Hepatocyte (in vitro differentiated cells): ENCODE results near the gene MTA1. TPM values are rescaled to one million over a fixed set of nuclear protein-coding genes. Genes with fewer than 3 reads are reported as not detected.
A peak's percentile ranks its signal among the peaks of the same experiment; 100 is the strongest.

Source experiments
- DNase-seq: peaks from one replicate; pipeline ENCODE4 v3.0.0-alpha.2; 2016; ENCODE audit warnings: low spot score
- H2AFZ ChIP-seq: fragments of 200-600 bp; sonication (generic); 2 replicates; pipeline ENCODE4 v1.6.0; 2016; ENCODE audit warnings: antibody characterized with exemption, mild to moderate bottlenecking
- H3K27ac ChIP-seq: fragments of 200-600 bp; sonication (generic); 2 replicates; pipeline ENCODE4 v1.5.1; 2016; ENCODE audit warnings: mild to moderate bottlenecking
- H3K27me3 ChIP-seq: fragments of 200-600 bp; sonication (generic); 2 replicates; pipeline ENCODE4 v1.6.1; 2016
- H3K36me3 ChIP-seq: fragments of 200-600 bp; sonication (generic); replicated peaks from 2 replicates; pipeline ENCODE4 v1.5.1; 2016; ENCODE audit warnings: low read depth; ENCODE audit not compliant: insufficient read depth
- H3K4me1 ChIP-seq: fragments of 200-600 bp; sonication (generic); 2 replicates; pipeline ENCODE4 v1.5.1; 2016; ENCODE audit warnings: mild to moderate bottlenecking, moderate library complexity; ENCODE audit not compliant: insufficient read depth
- H3K4me2 ChIP-seq: fragments of 200-600 bp; sonication (generic); 2 replicates; pipeline ENCODE4 v1.6.0; 2016
- H3K4me3 ChIP-seq: fragments of 200-600 bp; sonication (generic); 2 replicates; pipeline ENCODE4 v1.5.1; 2016; ENCODE audit warnings: mild to moderate bottlenecking
- H3K79me2 ChIP-seq: fragments of 200-600 bp; sonication (generic); 2 replicates; pipeline ENCODE4 v1.6.0; 2017; ENCODE audit warnings: mild to moderate bottlenecking
- H3K9me2 ChIP-seq: fragments of 200-600 bp; sonication (generic); replicated peaks from 2 replicates; pipeline ENCODE4 v1.6.0; 2017; ENCODE audit warnings: mild to moderate bottlenecking; ENCODE audit not compliant: insufficient read depth
- H3K9me3 ChIP-seq: fragments of 200-600 bp; sonication (generic); 2 replicates; pipeline ENCODE4 v1.5.1; 2016; ENCODE audit warnings: low read depth, mild to moderate bottlenecking
- H4K20me1 ChIP-seq: fragments of 200-600 bp; sonication (generic); 2 replicates; pipeline ENCODE4 v1.6.0; 2016; ENCODE audit warnings: mild to moderate bottlenecking; ENCODE audit not compliant: insufficient read depth, poor library complexity, severe bottlenecking
- CTCF ChIP-seq: fragments of 200-600 bp; sonication (generic); IDR thresholded peaks from 2 replicates; pipeline ENCODE4 v1.5.1; 2016; ENCODE audit warnings: antibody characterized with exemption, mild to moderate bottlenecking; ENCODE audit not compliant: poor library complexity
- EZH2 ChIP-seq: fragments of 200-600 bp; sonication (generic); IDR thresholded peaks from 2 replicates; pipeline ENCODE4 v1.6.1; 2016; ENCODE audit warnings: antibody characterized with exemption, mild to moderate bottlenecking, borderline replicate concordance
- EZH2phosphoT487 ChIP-seq: fragments of 200-600 bp; sonication (generic); IDR thresholded peaks from one replicate; pipeline ENCODE4 v1.6.1; 2018; ENCODE audit warnings: antibody characterized with exemption, mild to moderate bottlenecking, low read depth, moderate library complexity; ENCODE audit not compliant: unreplicated experiment, severe bottlenecking
- WGBS: methylation state at CpG from one replicate; pipeline ENCODE4 v1.1.6; 2016; ENCODE audit warnings: low lambda C conversion rate; ENCODE audit errors: missing lambda C conversion rate; 5-methylcytosine and 5-hydroxymethylcytosine counted together
- polyA plus RNA-seq: library from polyadenylated mRNA; unstranded; fragments of >200 nt; fragmentation: Nextera tagmentation; extraction: Ambion mirVana; gene quantifications from 2 replicates; pipeline ENCODE4 v1.2.1, GENCODE V29; 2016
- total RNA-seq: library from RNA; depleted of rRNA; stranded (reverse); fragments of >200 nt; gene quantifications from 2 replicates; pipeline ENCODE4 v1.2.3, GENCODE V29; 2014

The MTA1 gene
- total RNA-seq (33.3 and 48.1 TPM in 2 replicates), polyA plus RNA-seq (52.7 and 72.4 TPM in 2 replicates)

GRCh38 chr14:105419195-105420091, at the start of gene MTA1:
Gene MTA1 (plus strand): TSS chr14:105419827. CDS start chr14:105420036, 209 bp downstream.
- Histone ChIP-seq H3K36me3 (no peaks in the 10 kb centered on the region), H3K27me3 (no peaks in the 10 kb centered on the region), H3K9me2 (no peaks in the 10 kb centered on the region), H3K4me3 (peak within 1 kb of the TSS; percentile 87), H3K27ac (peak within 1 kb of the TSS; percentile 69), H3K9me3 (no peaks in the 10 kb centered on the region), H3K4me1 (peaks cover 18% of the 10 kb centered on the region), H3K79me2 (peaks cover 48% of the 10 kb centered on the region), H3K4me2 (peak within 1 kb of the TSS; percentile 98), H2AFZ (peak within 1 kb of the TSS; percentile 97), H4K20me1 (peaks cover 18% of the 10 kb centered on the region)
- DNase-seq, result peak; percentile 77
- TF ChIP-seq EZH2phosphoT487, result no peak
- no peak for TF ChIP-seq EZH2
- TF ChIP-seq CTCF, result no peak
- WGBS, result 36% methylated on average over 17 of the region's 96 CpGs

GRCh38 chr14:105374389-105374788, 45.2 kb upstream of the MTA1 start:
- Histone ChIP-seq H3K79me2 (no peaks in the 10 kb centered on the region), H3K9me2 (no peaks in the 10 kb centered on the region), H3K27ac (no peak overlapping the region), H3K9me3 (no peaks in the 10 kb centered on the region), H3K27me3 (no peaks in the 10 kb centered on the region), H3K36me3 (no peaks in the 10 kb centered on the region), H3K4me3 (no peak overlapping the region), H4K20me1 (no peaks in the 10 kb centered on the region), H3K4me1 (no peaks in the 10 kb centered on the region), H3K4me2 (no peak overlapping the region), H2AFZ (no peak overlapping the region)
- DNase-seq, result no peak
- TF ChIP-seq CTCF (no peak), EZH2 (no peak), EZH2phosphoT487 (no peak)
- 90% methylated on average over 11 of the region's 11 CpGs for WGBS

- no peaks in the 10 kb centered on the region for H3K79me2 ChIP-seq
- WGBS, result 76% methylated on average over 4 of the region's 4 CpGs
- H3K9me3 ChIP-seq, result no peaks in the 10 kb centered on the region
- DNase-seq, result no peak
- no peaks in the 10 kb centered on the region for H3K27me3 ChIP-seq
- no peaks in the 10 kb centered on the region for H3K4me1 ChIP-seq
- no peaks in the 10 kb centered on the region for H3K9me2 ChIP-seq
- no peak overlapping the region for H3K4me3 ChIP-seq
- TF ChIP-seq CTCF (no peak), EZH2 (no peak), EZH2phosphoT487 (no peak)
- no peak overlapping the region for H3K27ac ChIP-seq
- H4K20me1 ChIP-seq, result no peaks in the 10 kb centered on the region
- no peaks in the 10 kb centered on the region for H3K36me3 ChIP-seq
- H3K4me2 ChIP-seq, result no peak overlapping the region
- H2AFZ ChIP-seq, result no peak overlapping the region
Observed at GRCh38 chr14:105375635-105376057, 44.0 kb upstream of the MTA1 start.
